K562 (cell line): Measurements from ENCODE around the gene SCEL. TPM values are rescaled to one million over a fixed set of nuclear protein-coding genes. Genes with fewer than 3 reads are reported as not detected.

Experiments used
- CAMTA2 ChIP-seq: fragments of 250-450 bp; sonication (Bioruptor Pico); conservative IDR thresholded peaks from 2 replicates; pipeline ENCODE4 v1.5.1; 2022
- CCAR2 ChIP-seq: fragments of 200-400 bp; formaldehyde crosslinking; IDR thresholded peaks from 2 replicates; pipeline ENCODE4 v1.6.1; 2017; ENCODE audit warnings: mild to moderate bottlenecking, low read depth, low read length
- E2F3 ChIP-seq: fragments of 250-450 bp; sonication (Bioruptor Pico); IDR thresholded peaks from 2 replicates; pipeline ENCODE4 v1.4.0; 2020; ENCODE audit warnings: mild to moderate bottlenecking
- EP400 ChIP-seq: fragments of 450-650 bp; IDR thresholded peaks from 2 replicates; pipeline ENCODE4 v1.6.1; 2017; ENCODE audit warnings: antibody characterized with exemption, mild to moderate bottlenecking, moderate library complexity
- HEY1 ChIP-seq: fragments of 250-450 bp; sonication (Bioruptor Pico); IDR thresholded peaks from 2 replicates; pipeline ENCODE4 v1.5.0; 2020; ENCODE audit warnings: mild to moderate bottlenecking, moderate library complexity, borderline replicate concordance
- IRF9 ChIP-seq: fragments of 450-650 bp; IDR thresholded peaks from 2 replicates; pipeline ENCODE4 v1.6.1; 2016; ENCODE audit warnings: missing biosample characterization, missing genetic modification characterization
- LEF1 ChIP-seq: fragments of 450-650 bp; IDR thresholded peaks from 2 replicates; pipeline ENCODE4 v1.6.1; 2016; ENCODE audit warnings: mild to moderate bottlenecking
- NCOA1 ChIP-seq: fragments of 450-650 bp; IDR thresholded peaks from 2 replicates; pipeline ENCODE4 v1.6.1; 2016; ENCODE audit warnings: low read depth
- RCOR1 ChIP-seq, 2 experiments: IDR thresholded peaks; 2 replicates each; pipeline ENCODE4 v1.6.1; 2012; ENCODE audit warnings: low read depth in 2 of 2, low read length in 2 of 2, borderline replicate concordance in 1 of 2, improper control_type of control experiment in 1 of 2
- SRSF3 ChIP-seq: fragments of 200-400 bp; formaldehyde crosslinking; IDR thresholded peaks from 2 replicates; pipeline ENCODE4 v1.6.1; 2016; ENCODE audit warnings: mild to moderate bottlenecking, low read length, moderate library complexity; ENCODE audit not compliant: insufficient read depth
- TAL1 ChIP-seq: fragments of 450-650 bp; IDR thresholded peaks from 2 replicates; pipeline ENCODE4 v1.6.1; 2016; ENCODE audit warnings: mild to moderate bottlenecking
- YBX1 ChIP-seq: fragments of 450-650 bp; IDR thresholded peaks from 2 replicates; pipeline ENCODE4 v1.7.1; 2016; ENCODE audit warnings: mild to moderate bottlenecking
- ZNF212 ChIP-seq: fragments of 450-650 bp; formaldehyde crosslinking; IDR thresholded peaks from 2 replicates; pipeline ENCODE4 v1.4.0; 2020; ENCODE audit warnings: mild to moderate bottlenecking
- ZNF217 ChIP-seq: sonication (generic); formaldehyde crosslinking; IDR thresholded peaks from 2 replicates; pipeline ENCODE4 v1.8.0; 2022; ENCODE audit warnings: mild to moderate bottlenecking, missing genetic modification reagents
- ZNF398 ChIP-seq: fragments of 250-450 bp; sonication (Bioruptor Pico); IDR thresholded peaks from 2 replicates; pipeline ENCODE4 v1.8.0; 2021; ENCODE audit warnings: moderate library complexity, mild to moderate bottlenecking, inconsistent platforms
- ZNF785 ChIP-seq: fragments of 250-450 bp; sonication (Bioruptor Pico); IDR thresholded peaks from 2 replicates; pipeline ENCODE4 v1.4.0; 2020; ENCODE audit warnings: mild to moderate bottlenecking
- polyA plus RNA-seq, 8 experiments: library from polyadenylated mRNA; depleted of rRNA in 4 of 8; stranded (reverse) in 5 of 8; unstranded in 3 of 8; fragments of >200 nt; fragmentation: Nextera tagmentation in 2 of 8; fragmentation: Illumina TruSeq in 1 of 8; extraction: Ambion mirVana in 2 of 8; extraction: Trizol in 1 of 8; gene quantifications; 2 replicates each; pipeline versions ENCODE4 v1.2.1 to v1.2.3, GENCODE V29; 2011 to 2014; ENCODE audit warnings: inconsistent platforms in 1 of 8, missing spikeins in 1 of 8
- total RNA-seq, 7 experiments: library from RNA; depleted of rRNA in 6 of 7; stranded (reverse); fragments of >200 nt in 6 of 7; fragmentation: Illumina TruSeq in 2 of 7; extraction: Trizol in 2 of 7; gene quantifications; 2 replicates each; pipeline versions ENCODE4 v1.2.1 to v1.2.3, GENCODE V29; 2011 to 2021; ENCODE audit warnings: low replicate concordance in 1 of 7

Gene SCEL
- total and polyA plus RNA-seq, 9 of the 15 experiments (the other 6 are each of a cell fraction or from before 2014, with no cell fraction given) = not detected

GRCh38 chr13:77513719-77514335 lies 21.7 kb upstream of the SCEL start (continued):
- TF ChIP-seq IRF9 (tag) = no peak
- no peak for TF ChIP-seq SRSF3
- TF ChIP-seq ZNF212 (CRISPR knock-in tag) = no peak
- TF ChIP-seq E2F3 (CRISPR knock-in tag) = no peak
- TF ChIP-seq HEY1 (CRISPR knock-in tag) = no peak
- TF ChIP-seq EP400 = no peak
- TF ChIP-seq YBX1 = no peak
- TF ChIP-seq CCAR2 = no peak
- TF ChIP-seq TAL1 = no peak
- TF ChIP-seq ZNF785 (CRISPR knock-in tag) = no peak
- TF ChIP-seq LEF1 = no peak
- TF ChIP-seq RCOR1 (IDR thresholded peaks at IDR 0.05; ENCODE audit: borderline replicate concordance in 1 of 2, low read depth in 2 of 2, low read length in 2 of 2) = no peak
- no peak for TF ChIP-seq NCOA1
- TF ChIP-seq ZNF398 = no peak
- TF ChIP-seq ZNF217 (CRISPR knock-in tag) = no peak
- no peak for TF ChIP-seq CAMTA2 (CRISPR knock-in tag)
